Right lobe of liver (tissue), 4 donors: ENCODE data around the gene DHX38.

Source experiments
- POLR2A ChIP-seq: fragments of 450-650 bp; IDR thresholded peaks from one replicate; pipeline ENCODE4 v1.6.1; 2017; ENCODE audit warnings: antibody characterized with exemption, mild to moderate bottlenecking
- TF ChIP-seq, protein P1 (sequence below), 4 donors: fragments of 200-600 bp in 3 of 4; fragments of 450-650 bp in 1 of 4; IDR thresholded peaks; one replicate each; pipeline versions ENCODE4 v1.5.1 to v1.8.0; 2016 to 2022; ENCODE audit warnings: antibody characterized with exemption in 4 of 4, mild to moderate bottlenecking in 2 of 4
- donor health status: DM: no; HTN: no; CAD: no.
- donor health status: DM: no; HTN: no; CAD: no.
- donor health status: DM: no; HTN: yes; CAD: no.

DNA sequence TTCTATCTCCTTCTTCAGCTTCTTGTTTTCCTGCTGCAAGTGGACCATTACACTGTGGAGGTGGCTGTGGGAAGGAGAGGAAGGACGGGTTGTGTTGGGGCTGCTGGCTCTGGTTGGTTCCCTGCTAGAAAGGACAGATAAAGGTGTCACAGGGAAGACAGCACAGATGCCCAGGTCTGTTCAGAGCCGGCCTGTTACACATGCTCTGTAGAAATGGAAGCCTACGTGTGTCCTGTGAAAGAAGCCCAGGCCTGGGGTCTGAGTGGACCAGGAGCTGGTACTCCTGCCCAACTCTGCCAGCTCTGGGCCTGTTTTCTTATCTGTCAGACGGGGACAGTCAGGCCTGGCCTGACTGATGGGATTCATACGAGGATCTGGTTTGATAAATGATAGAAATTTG is 26.4 kb downstream of the DHX38 start:
- TF ChIP-seq, protein P1, sequence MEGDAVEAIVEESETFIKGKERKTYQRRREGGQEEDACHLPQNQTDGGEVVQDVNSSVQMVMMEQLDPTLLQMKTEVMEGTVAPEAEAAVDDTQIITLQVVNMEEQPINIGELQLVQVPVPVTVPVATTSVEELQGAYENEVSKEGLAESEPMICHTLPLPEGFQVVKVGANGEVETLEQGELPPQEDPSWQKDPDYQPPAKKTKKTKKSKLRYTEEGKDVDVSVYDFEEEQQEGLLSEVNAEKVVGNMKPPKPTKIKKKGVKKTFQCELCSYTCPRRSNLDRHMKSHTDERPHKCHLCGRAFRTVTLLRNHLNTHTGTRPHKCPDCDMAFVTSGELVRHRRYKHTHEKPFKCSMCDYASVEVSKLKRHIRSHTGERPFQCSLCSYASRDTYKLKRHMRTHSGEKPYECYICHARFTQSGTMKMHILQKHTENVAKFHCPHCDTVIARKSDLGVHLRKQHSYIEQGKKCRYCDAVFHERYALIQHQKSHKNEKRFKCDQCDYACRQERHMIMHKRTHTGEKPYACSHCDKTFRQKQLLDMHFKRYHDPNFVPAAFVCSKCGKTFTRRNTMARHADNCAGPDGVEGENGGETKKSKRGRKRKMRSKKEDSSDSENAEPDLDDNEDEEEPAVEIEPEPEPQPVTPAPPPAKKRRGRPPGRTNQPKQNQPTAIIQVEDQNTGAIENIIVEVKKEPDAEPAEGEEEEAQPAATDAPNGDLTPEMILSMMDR (IDR thresholded peaks at IDR 0.05): no peak
- TF ChIP-seq POLR2A: no peak
